Pancreas (tissue), 10 donors: ENCODE measurements around the gene PPP2R2C. TPM values are rescaled to one million over a fixed set of nuclear protein-coding genes. Genes with fewer than 3 reads are reported as not detected.
A peak's percentile ranks its signal among the peaks of the same experiment; 100 is the strongest.

Experiments
- ATAC-seq, 4 donors: fragments of 200-7000 bp; cut with Tn5 transposase; one replicate each; pipeline versions ENCODE4 v1.8.0 to v1.9.1; 2020; ENCODE audit warnings: mild to moderate bottlenecking in 4 of 4, moderate library complexity in 4 of 4
- DNase-seq, 6 donors: peaks; one replicate each; pipeline ENCODE4 v3.0.0-alpha.2; 2020
- FAIRE-seq: peaks from 2 replicates; lab custom pipeline; 2012; peaks lifted over from hg19 to GRCh38; lab: Jason Lieb, UNC
- H3K27ac ChIP-seq, 4 donors: fragments of 200-600 bp; sonication (generic); 1 replicate in 3 of 4; 2 replicates in 1 of 4; pipeline versions ENCODE4 v1.5.0 to v1.8.0; 2020
- H3K27me3 ChIP-seq, 4 donors: fragments of 200-600 bp; one replicate each; pipeline ENCODE4 v1.8.0; 2021
- H3K36me3 ChIP-seq, 3 donors: fragments of 200-600 bp; sonication (generic) in 1 of 3; one replicate each; pipeline versions ENCODE4 v1.5.0 to v1.8.0; 2020 to 2021
- H3K4me1 ChIP-seq, 3 donors: fragments of 200-600 bp; one replicate each; pipeline ENCODE4 v1.8.0; 2021
- H3K4me3 ChIP-seq, 4 donors: fragments of 200-600 bp; sonication (generic) in 2 of 4; one replicate each; pipeline versions ENCODE4 v1.5.0 to v1.8.0; 2020 to 2021
- H3K9me3 ChIP-seq, 4 donors: fragments of 200-600 bp; one replicate each; pipeline ENCODE4 v1.8.0; 2021
- CTCF ChIP-seq, 4 donors: fragments of 200-600 bp; sonication (generic) in 3 of 4; IDR thresholded peaks; one replicate each; pipeline versions ENCODE4 v1.5.0 to v1.8.0; 2021; ENCODE audit warnings: antibody characterized with exemption in 4 of 4
- WGBS, 2 donors: extraction: QIAGEN DNeasy Blood & Tissue Kit; methylation state at CpG; one replicate each; pipeline ENCODE4 v1.1.7; 2013; 5-methylcytosine and 5-hydroxymethylcytosine counted together
- intact Hi-C, 3 donors: fragments of 100-400 bp; cut with DNase I; formaldehyde crosslinking; loops; one replicate each; pipeline versions ENCODE4 v1.11.1 to v1.14.2; 2022
- polyA plus RNA-seq, 2 donors: library from polyadenylated mRNA; stranded (reverse); fragments of 200-250 nt; gene quantifications; one replicate each; pipeline ENCODE4 v1.2.3, GENCODE V29; 2013
- total RNA-seq, 6 donors: library from RNA; stranded (reverse); fragmentation: NEBNext Ultra II Directional in 4 of 6; extraction: Animal tissue kit (Norgen Biotek cat#: 25700) in 4 of 6; gene quantifications; one replicate each; pipeline versions ENCODE4 v1.2.1 to v1.2.4, GENCODE V29; 2021 to 2023
- donor health status: healthy with polysubstance abuse.
- donor health status: DM: no; HTN: no; CAD: no; lungs with moderate emphysema.
- donor health status: DM: no; HTN: no; CAD: no.
- donor health status: control.
- donor health status: control.
- donor health status: Bipolar disorder and iron deficiency.
- donor health status: DM: yes; HTN: yes; CAD: no.
- donor health status: DM: no; HTN: no; CAD: no.
- donor health status: DM: no; HTN: no; CAD: no.
- donor health status: DM: yes; HTN: yes; CAD: no.

Gene PPP2R2C
- total and polyA plus RNA-seq, 8 donors = 0.05 to 2.0 (median 0.55) TPM

DNA sequence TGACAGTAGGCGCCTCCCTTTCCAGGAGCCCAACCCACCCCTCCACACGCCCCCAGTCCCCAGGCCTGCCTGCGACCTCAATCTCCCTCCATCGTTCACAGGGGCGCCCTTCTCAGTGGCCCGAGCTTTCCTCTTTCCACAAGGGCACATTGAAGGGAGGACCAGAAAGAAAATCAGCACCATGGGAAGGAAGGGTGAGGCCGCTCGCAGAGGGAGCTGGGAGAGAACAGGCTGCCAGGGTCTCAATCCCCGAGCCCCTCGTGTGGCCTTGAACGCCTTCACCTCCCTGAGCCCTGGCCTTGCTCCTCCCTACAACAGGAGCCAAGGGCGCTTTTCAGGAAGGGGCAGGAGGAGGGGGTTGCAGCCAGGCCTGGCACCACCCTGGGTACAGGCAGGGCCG is 136.2 kb downstream of the PPP2R2C start:
- DNase-seq = peak in 1 of 6 donors; percentile 34
- WGBS, 2 donors = 64 to 76% methylated on average over 13 of the region's 13 CpGs
- Histone ChIP-seq H3K27ac (no peak overlapping the region), H3K27me3 (no peaks in the 10 kb centered on the region), H3K36me3 (no peaks in the 10 kb centered on the region), H3K9me3 (no peaks in the 10 kb centered on the region), H3K4me3 (no peak overlapping the region), H3K4me1 (peaks cover 0 to 4% (median 0%) of the 10 kb centered on the region in 3 donors)
- no peak for TF ChIP-seq CTCF (IDR thresholded peaks at IDR 0.05)
- intact Hi-C loops = no loop called here
- FAIRE-seq = no peak
- ATAC-seq = no peak

DNA sequence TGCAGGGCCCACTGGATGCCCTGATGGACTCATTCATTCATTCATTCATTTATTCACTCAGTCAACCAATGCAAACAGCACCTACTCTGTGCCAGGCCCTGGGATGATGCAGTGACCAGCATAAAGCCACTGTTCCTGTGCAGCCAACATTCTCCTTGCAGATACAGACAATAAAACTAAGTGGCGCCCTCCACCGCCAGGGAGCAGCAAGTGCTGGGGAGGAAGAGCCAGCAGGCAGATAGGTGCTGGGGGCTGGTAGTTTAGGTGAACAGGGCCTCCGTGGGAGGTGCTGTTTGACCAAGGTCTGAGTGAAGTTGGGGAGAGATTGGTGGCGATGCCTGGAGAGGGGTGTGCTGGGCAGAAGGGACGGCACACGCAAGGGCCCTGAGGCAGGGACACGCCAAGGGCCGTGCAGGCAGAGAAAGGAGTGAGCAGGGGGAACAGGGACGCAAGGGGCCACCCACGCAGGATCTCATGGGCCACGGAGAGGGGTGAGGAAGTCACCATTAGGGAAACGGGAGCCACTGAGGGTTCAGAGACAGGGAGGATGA is 137.3 kb downstream of the PPP2R2C start:
- FAIRE-seq = no peak
- no peak overlapping the region for H3K4me3 ChIP-seq
- no peaks in the 10 kb centered on the region for H3K36me3 ChIP-seq
- intact Hi-C loops = no loop called here
- no peaks in the 10 kb centered on the region for H3K9me3 ChIP-seq
- no peak for ATAC-seq
- TF ChIP-seq CTCF (IDR thresholded peaks at IDR 0.05) = no peak
- H3K27ac ChIP-seq = no peak overlapping the region
- H3K4me1 ChIP-seq = peaks cover 0 to 4% (median 0%) of the 10 kb centered on the region in 3 donors
- peak in 1 of 6 donors; percentile 27 for DNase-seq
- no peaks in the 10 kb centered on the region for H3K27me3 ChIP-seq
- 50 to 66% methylated on average over 12 of the region's 12 CpGs for WGBS, 2 donors

- WGBS, 2 donors = 41 to 53% methylated on average over 5 of the region's 5 CpGs
- FAIRE-seq (no peak), ATAC-seq (no peak), DNase-seq (peak in 1 of 6 donors; percentile 45)
- no peak overlapping the region for H3K27ac ChIP-seq
- TF ChIP-seq CTCF (IDR thresholded peaks at IDR 0.05) = peak in 1 of 4 donors; percentile 2
- H3K9me3 ChIP-seq = no peaks in the 10 kb centered on the region
- H3K4me3 ChIP-seq = no peak overlapping the region
- no peaks in the 10 kb centered on the region for H3K27me3 ChIP-seq
- no peaks in the 10 kb centered on the region for H3K36me3 ChIP-seq
- intact Hi-C loops = loop anchor here in 1 of 3 donors (5.0 kb wide), 1 partner anchor 213 kb away; no protein-coding TSS in a partner anchor
- H3K4me1 ChIP-seq = peaks cover 0 to 4% (median 0%) of the 10 kb centered on the region in 3 donors
Measured at GRCh38 chr4:6334203-6334887, 138.1 kb downstream of the PPP2R2C start.

DNA sequence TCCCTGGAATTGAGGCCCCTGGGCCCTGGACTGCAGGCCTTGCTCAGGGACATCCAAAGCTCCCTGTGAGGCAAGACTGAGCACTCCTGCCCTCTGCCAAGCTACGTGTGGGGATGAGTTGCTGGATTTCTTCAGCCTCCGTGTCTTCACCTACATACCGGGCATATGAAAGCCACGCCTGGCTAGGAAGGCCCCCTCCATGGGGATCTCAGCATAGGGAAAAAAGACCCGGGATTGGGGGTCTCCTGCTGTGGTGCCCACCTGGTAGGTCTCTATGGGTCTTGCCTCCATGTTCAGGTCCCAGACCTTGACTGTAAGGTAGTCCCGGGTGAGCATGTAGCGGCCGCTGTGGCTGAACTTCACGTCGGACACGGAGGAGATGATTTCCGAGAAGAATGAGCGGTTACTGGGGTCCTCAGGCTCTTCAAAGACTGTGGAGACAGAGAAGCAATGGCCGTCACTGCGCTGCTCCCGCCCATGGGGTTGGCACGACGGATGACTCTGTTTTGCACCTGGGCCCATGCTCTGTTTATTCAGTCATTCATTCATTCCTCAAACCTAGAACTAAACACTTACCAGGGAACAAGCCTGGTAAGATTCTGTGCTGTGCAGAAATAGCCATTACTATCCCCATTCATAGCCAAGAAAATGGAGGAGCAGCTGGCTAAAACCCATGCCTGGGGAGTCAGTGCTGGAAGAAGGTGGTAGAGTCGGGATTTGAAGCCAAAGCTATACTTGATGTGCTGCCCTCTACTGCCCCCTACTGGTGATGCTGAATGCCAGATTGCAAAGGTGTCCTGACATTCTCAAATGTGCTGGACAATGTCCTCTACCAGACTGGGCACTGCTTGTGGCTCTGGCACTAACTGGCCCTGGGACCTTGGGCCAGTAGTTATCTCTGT is 138.9 kb downstream of the PPP2R2C start:
- no peaks in the 10 kb centered on the region for H3K36me3 ChIP-seq
- H3K27ac ChIP-seq = no peak overlapping the region
- intact Hi-C loops = loop anchor here in 1 of 3 donors (5.0 kb wide), 1 partner anchor 214 kb away; no protein-coding TSS in a partner anchor
- peak in 1 of 6 donors; percentile 27 for DNase-seq
- H3K4me1 ChIP-seq = peaks cover 0 to 4% (median 0%) of the 10 kb centered on the region in 3 donors
- peak in 1 of 4 donors; percentile 33 for TF ChIP-seq CTCF (IDR thresholded peaks at IDR 0.05)
- H3K4me3 ChIP-seq = no peak overlapping the region
- H3K9me3 ChIP-seq = no peaks in the 10 kb centered on the region
- 80 to 84% methylated on average over 19 of the region's 19 CpGs for WGBS, 2 donors
- no peaks in the 10 kb centered on the region for H3K27me3 ChIP-seq
- no peak for FAIRE-seq
- no peak for ATAC-seq
